Neutrophil (primary cell): Measurements from ENCODE around the gene KIF1B.
"Not testable (repeated sequence)": the region's sequence is repeated elsewhere in the genome, so short reads cannot be mapped to it uniquely, and the experiment has no call there.

Source experiments
- H3K27ac ChIP-seq: fragments of 200-600 bp; sonication (generic); 2 replicates; pipeline ENCODE4 v1.5.1; 2016; ENCODE audit warnings: mild to moderate bottlenecking, moderate library complexity
- H3K27me3 ChIP-seq: fragments of 200-600 bp; sonication (generic); 2 replicates; pipeline ENCODE4 v1.6.0; 2016; ENCODE audit warnings: mild to moderate bottlenecking
- H3K36me3 ChIP-seq: fragments of 200-600 bp; sonication (generic); 2 replicates; pipeline ENCODE4 v1.5.1; 2017
- H3K4me1 ChIP-seq, 2 experiments: fragments of 200-600 bp in 1 of 2; sonication (generic) in 1 of 2; 1 replicate in 1 of 2; 2 replicates in 1 of 2; pipeline versions ENCODE4 v1.5.1 to v1.6.1; 2013 to 2016; ENCODE audit warnings: low read depth in 1 of 2, low read length in 1 of 2, mild to moderate bottlenecking in 1 of 2, moderate library complexity in 1 of 2; ENCODE audit not compliant: control insufficient read depth in 1 of 2, insufficient read depth in 1 of 2
- H3K4me3 ChIP-seq, 2 experiments: fragments of 200-600 bp in 1 of 2; sonication (generic) in 1 of 2; 1 replicate in 1 of 2; 2 replicates in 1 of 2; pipeline ENCODE4 v1.5.1; 2013 to 2016; ENCODE audit warnings: low read depth in 1 of 2, low read length in 1 of 2, mild to moderate bottlenecking in 1 of 2, moderate library complexity in 1 of 2
- H3K9me3 ChIP-seq: fragments of 200-600 bp; sonication (generic); 2 replicates; pipeline ENCODE4 v1.5.1; 2016
- TF ChIP-seq, protein P1 (sequence below): fragments of 200-600 bp; sonication (generic); IDR thresholded peaks from 2 replicates; pipeline ENCODE4 v1.5.1; 2016; ENCODE audit warnings: antibody characterized with exemption

The KIF1B gene

DNA sequence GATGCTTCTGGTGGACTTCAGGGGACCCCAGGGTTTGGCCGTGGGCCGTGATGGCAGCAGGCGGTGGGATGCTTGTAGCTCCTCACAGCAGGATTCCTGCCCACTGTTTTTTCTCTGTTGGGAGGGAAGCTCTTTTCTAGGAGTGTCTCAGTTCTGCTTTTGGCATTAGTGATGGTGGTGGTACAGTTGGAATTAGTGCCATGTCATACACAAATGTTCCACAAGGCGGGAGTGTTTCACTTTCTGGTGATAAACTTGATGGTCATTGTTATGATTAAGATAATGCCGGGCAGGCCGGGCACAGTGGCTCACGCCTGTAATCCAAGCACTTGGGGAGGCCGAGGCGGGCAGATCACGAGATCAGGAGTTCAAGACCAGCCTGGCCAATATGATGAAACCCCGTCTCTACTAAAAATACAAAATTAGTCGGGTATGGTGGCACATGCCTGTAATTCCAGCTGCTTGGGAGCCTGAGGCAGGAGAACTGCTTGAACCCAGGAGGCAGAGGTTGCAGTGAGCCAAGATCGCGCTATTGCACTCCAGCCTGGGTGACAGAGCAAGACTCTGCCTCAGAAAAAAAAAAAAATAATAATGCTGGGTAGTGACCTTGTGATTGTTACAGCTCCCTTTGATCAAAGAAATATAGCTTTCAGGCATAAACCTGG lies 167.1 kb downstream of the KIF1B start:
- Histone ChIP-seq H3K4me3 (peak overlapping the region; percentile 46 to 53), H3K4me1 (peaks cover 44% of the 10 kb centered on the region in 2 experiments), H3K27ac (peak overlapping the region; percentile 93), H3K36me3 (peaks cover 55% of the 10 kb centered on the region)
- TF ChIP-seq, protein P1, sequence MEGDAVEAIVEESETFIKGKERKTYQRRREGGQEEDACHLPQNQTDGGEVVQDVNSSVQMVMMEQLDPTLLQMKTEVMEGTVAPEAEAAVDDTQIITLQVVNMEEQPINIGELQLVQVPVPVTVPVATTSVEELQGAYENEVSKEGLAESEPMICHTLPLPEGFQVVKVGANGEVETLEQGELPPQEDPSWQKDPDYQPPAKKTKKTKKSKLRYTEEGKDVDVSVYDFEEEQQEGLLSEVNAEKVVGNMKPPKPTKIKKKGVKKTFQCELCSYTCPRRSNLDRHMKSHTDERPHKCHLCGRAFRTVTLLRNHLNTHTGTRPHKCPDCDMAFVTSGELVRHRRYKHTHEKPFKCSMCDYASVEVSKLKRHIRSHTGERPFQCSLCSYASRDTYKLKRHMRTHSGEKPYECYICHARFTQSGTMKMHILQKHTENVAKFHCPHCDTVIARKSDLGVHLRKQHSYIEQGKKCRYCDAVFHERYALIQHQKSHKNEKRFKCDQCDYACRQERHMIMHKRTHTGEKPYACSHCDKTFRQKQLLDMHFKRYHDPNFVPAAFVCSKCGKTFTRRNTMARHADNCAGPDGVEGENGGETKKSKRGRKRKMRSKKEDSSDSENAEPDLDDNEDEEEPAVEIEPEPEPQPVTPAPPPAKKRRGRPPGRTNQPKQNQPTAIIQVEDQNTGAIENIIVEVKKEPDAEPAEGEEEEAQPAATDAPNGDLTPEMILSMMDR: peak; percentile 94
- not testable (repeated sequence) for H3K9me3 ChIP-seq, H3K27me3 ChIP-seq

DNA sequence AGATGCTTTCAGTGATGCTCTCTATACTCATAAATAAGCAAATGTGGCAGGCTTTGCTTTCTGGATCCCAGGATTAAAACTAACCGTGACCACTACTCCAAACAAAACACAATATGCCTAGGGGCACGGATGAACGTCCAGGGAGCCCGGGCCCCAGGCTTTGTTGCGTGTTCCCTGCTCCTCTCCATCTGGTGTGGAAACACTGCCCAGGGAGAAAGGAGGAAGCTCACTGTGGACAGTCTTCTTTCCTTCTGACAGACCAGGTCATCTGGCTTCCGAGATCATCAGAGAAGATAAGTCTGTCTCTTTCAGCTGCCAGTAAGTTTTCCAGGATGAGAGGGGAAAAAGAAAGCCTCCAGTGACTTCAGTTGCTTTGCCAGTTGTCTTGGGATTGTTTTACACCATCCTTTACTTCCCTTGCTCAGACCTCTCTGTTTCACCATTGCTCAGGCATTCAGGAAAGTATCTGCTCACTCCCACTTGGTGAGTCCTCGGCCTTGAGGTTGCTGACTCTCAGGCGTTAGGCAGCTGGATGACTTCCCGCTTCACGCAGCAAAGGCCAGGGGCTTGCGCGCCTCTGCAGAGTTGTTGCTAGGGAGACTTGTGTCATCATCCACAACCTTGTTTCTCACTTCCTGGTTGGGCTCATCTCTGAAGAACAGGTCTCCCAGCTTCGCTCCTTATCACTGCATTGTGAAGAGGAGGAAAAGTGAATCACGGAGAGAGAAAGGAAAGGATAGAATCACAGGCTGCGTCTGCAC lies 167.9 kb downstream of the KIF1B start:
- Histone ChIP-seq H3K4me1 (peaks cover 44% of the 10 kb centered on the region in 2 experiments), H3K36me3 (peaks cover 53% of the 10 kb centered on the region), H3K27me3 (no peaks in the 10 kb centered on the region), H3K9me3 (no peaks in the 10 kb centered on the region), H3K27ac (peak overlapping the region; percentile 93), H3K4me3 (peak overlapping the region; percentile 46 to 53)
- TF ChIP-seq, protein P1: no peak

DNA sequence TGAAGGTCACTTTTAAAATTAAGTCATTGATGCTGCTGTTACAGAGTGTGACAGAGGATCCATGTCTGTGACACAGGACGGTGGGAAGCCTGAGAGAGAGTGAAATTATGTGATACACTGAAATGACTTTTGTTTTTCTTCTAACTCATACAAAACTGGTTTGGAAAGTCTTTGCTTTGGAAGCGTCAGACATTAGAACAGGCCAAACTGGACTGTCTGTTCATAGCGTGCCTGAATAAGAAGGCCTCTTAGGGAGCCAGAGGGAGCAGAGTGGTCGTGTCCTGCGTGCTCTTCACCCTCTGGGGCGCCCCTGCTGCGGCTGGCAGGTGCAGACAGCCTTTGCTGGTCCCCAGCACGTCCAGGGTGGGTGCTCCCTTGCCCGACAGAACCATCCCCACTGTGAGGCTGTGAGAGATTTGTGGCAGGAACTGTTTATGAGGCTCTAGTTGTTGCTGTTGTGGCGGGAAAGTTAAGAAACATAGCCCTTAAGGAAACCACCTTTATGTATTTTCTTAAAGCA lies 168.8 kb downstream of the KIF1B start:
- TF ChIP-seq, protein P1: no peak
- H3K27ac ChIP-seq: peak overlapping the region; percentile 93
- H3K27me3 ChIP-seq: no peaks in the 10 kb centered on the region
- no peaks in the 10 kb centered on the region for H3K9me3 ChIP-seq
- H3K4me3 ChIP-seq: no peak overlapping the region
- peaks cover 50% of the 10 kb centered on the region for H3K36me3 ChIP-seq
- H3K4me1 ChIP-seq: peaks cover 37 to 40% of the 10 kb centered on the region in 2 experiments

DNA sequence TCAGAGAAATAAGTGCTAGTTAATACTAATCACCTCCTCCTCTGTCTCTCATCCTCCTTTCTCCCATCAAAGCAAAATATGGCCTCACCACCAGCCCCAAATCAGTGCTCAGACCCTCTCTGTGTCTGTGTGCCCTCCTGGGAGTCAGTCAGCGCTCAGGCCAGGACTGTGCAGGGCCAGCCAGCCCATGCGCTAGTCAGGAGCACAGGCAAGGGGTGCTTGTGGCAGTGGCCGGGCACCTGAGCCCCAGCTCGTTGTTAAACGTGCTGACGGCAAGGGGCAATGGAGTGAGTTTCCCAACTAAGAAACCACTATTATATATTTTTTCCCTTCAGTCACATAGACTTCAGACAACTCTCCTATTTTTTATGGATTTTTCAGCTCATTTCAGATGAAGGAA lies 169.3 kb downstream of the KIF1B start:
- no peaks in the 10 kb centered on the region for H3K9me3 ChIP-seq
- H3K36me3 ChIP-seq: peaks cover 48% of the 10 kb centered on the region
- peaks cover 33 to 35% of the 10 kb centered on the region in 2 experiments for H3K4me1 ChIP-seq
- H3K4me3 ChIP-seq: no peak overlapping the region
- H3K27me3 ChIP-seq: no peaks in the 10 kb centered on the region
- TF ChIP-seq, protein P1: no peak
- peak overlapping the region; percentile 93 for H3K27ac ChIP-seq

DNA sequence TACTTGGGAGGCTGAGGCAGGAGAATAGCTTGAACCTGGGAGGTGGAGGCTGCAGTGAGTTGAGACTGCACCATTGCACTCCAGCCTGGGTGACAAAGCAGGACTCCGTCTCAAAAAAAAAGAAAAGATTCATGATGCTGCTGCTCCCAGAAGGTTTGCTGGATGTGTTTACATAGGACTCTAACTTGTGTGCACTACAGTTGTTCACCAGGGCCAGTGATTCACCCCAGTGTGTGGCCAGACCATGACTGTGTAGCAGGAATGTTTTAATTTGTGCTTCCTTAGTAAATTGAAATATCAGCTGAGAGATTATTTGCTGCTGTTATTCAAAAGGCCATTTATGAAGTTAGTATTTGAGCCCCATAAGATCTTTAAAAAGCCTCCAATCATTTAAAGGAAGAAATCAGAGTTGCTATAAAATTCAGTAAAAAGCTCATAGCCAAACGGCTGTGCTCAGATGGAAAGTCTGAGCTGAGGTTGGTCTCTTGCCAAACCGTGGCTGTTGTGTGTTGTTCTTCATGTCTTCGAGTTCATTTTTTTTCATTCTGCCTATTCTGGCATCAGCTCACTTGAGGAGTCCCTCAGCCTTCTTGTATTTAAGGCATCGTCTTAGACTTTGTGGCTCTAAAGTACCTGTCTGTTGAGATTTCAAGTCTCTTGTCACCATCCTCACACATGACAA lies 170.4 kb downstream of the KIF1B start:
- TF ChIP-seq, protein P1: no peak
- peaks cover 47% of the 10 kb centered on the region for H3K36me3 ChIP-seq
- H3K4me3 ChIP-seq: no peak overlapping the region
- peak overlapping the region; percentile 93 for H3K27ac ChIP-seq
- H3K27me3 ChIP-seq: no peaks in the 10 kb centered on the region
- H3K9me3 ChIP-seq: no peaks in the 10 kb centered on the region
- H3K4me1 ChIP-seq: peaks cover 40 to 41% of the 10 kb centered on the region in 2 experiments
